Ishikawa (cell line): ENCODE measurements around the gene ZNF860.

Experiments used
- CEBPB ChIP-seq: IDR thresholded peaks from 2 replicates; pipeline ENCODE4 v1.6.1; 2012
- CREB1 ChIP-seq: IDR thresholded peaks from 2 replicates; pipeline ENCODE4 v1.6.1; 2012; ENCODE audit warnings: low read depth
- EGR1 ChIP-seq: IDR thresholded peaks from 2 replicates; pipeline ENCODE4 v1.6.1; 2012
- EP300 ChIP-seq: IDR thresholded peaks from 2 replicates; pipeline ENCODE4 v1.6.1; 2012; ENCODE audit warnings: borderline replicate concordance
- FOXM1 ChIP-seq: IDR thresholded peaks from 2 replicates; pipeline ENCODE4 v1.6.1; 2012; ENCODE audit warnings: low read depth, borderline replicate concordance
- NFIC ChIP-seq: IDR thresholded peaks from 2 replicates; pipeline ENCODE4 v1.6.1; 2012
- RAD21 ChIP-seq: IDR thresholded peaks from 2 replicates; pipeline ENCODE4 v1.6.1; 2012; ENCODE audit warnings: low read depth
- TAF1 ChIP-seq: IDR thresholded peaks from 2 replicates; pipeline ENCODE4 v1.6.1; 2012; ENCODE audit warnings: low read depth, mild to moderate bottlenecking
- TCF12 ChIP-seq: IDR thresholded peaks from 2 replicates; pipeline ENCODE4 v1.6.1; 2012; ENCODE audit warnings: low read depth
- TEAD4 ChIP-seq: IDR thresholded peaks from 2 replicates; pipeline ENCODE4 v1.6.1; 2012
- YY1 ChIP-seq: IDR thresholded peaks from 2 replicates; pipeline ENCODE4 v1.6.1; 2012; ENCODE audit warnings: low read depth
- ZBTB7A ChIP-seq: IDR thresholded peaks from 2 replicates; pipeline ENCODE4 v1.6.1; 2012; ENCODE audit warnings: low read depth
- TF ChIP-seq, protein P1 (sequence below): IDR thresholded peaks from 2 replicates; pipeline ENCODE4 v1.6.1; 2012; ENCODE audit warnings: low read depth, mild to moderate bottlenecking
- TF ChIP-seq, protein P2 (sequence below): IDR thresholded peaks from 2 replicates; pipeline ENCODE4 v1.6.1; 2012
- TF ChIP-seq, protein P3 (sequence below): IDR thresholded peaks from 2 replicates; pipeline ENCODE4 v1.6.1; 2012

ZNF860 gene

DNA sequence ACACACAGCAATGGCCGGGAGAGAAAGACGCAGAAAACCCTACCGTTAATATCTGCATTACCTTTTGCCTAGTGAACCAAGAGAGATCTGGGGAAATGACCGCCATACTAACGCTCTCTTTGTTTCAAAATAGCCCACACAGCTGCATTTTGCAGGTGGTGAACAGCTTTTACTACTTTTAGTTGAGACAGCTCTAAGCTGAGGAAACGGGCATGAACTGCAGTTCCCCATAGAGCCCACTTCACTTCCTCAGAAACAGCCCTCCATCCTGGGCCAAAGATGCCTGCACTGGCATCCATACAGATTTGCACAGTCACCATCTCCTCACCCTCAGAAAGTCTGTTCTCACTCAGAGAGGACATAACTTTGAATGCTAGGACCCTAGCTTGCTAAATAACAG, 45.0 kb downstream of the ZNF860 start:
- TF ChIP-seq RAD21 (no peak), CEBPB (no peak), NFIC (no peak), YY1 (no peak), FOXM1 (no peak), EP300 (no peak), CREB1 (no peak), ZBTB7A (no peak), TCF12 (no peak), TEAD4 (no peak), TAF1 (no peak)
- TF ChIP-seq, protein P1, sequence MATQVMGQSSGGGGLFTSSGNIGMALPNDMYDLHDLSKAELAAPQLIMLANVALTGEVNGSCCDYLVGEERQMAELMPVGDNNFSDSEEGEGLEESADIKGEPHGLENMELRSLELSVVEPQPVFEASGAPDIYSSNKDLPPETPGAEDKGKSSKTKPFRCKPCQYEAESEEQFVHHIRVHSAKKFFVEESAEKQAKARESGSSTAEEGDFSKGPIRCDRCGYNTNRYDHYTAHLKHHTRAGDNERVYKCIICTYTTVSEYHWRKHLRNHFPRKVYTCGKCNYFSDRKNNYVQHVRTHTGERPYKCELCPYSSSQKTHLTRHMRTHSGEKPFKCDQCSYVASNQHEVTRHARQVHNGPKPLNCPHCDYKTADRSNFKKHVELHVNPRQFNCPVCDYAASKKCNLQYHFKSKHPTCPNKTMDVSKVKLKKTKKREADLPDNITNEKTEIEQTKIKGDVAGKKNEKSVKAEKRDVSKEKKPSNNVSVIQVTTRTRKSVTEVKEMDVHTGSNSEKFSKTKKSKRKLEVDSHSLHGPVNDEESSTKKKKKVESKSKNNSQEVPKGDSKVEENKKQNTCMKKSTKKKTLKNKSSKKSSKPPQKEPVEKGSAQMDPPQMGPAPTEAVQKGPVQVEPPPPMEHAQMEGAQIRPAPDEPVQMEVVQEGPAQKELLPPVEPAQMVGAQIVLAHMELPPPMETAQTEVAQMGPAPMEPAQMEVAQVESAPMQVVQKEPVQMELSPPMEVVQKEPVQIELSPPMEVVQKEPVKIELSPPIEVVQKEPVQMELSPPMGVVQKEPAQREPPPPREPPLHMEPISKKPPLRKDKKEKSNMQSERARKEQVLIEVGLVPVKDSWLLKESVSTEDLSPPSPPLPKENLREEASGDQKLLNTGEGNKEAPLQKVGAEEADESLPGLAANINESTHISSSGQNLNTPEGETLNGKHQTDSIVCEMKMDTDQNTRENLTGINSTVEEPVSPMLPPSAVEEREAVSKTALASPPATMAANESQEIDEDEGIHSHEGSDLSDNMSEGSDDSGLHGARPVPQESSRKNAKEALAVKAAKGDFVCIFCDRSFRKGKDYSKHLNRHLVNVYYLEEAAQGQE: no peak
- TF ChIP-seq, protein P2, sequence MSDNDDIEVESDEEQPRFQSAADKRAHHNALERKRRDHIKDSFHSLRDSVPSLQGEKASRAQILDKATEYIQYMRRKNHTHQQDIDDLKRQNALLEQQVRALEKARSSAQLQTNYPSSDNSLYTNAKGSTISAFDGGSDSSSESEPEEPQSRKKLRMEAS: no peak

DNA sequence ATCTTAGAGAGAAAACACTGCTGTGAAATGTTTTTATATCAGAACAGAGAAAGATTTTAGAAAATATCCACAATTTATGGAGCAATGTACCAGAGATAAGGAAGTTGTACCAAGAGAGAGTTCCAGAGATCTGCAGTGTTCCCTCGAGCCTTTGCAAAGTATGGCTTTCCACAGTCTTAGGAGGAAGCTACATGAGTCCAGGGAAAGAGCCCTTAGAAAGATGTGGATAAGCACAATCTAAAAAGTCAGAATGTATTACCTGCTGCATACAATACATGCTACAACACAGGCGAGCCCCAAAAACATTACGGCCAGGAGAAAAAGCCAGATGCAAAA, 56.4 kb downstream of the ZNF860 start:
- TF ChIP-seq EGR1 (no peak), CREB1 (no peak), ZBTB7A (no peak), NFIC (no peak), YY1 (no peak), CEBPB (no peak)
- TF ChIP-seq, protein P2: no peak

DNA sequence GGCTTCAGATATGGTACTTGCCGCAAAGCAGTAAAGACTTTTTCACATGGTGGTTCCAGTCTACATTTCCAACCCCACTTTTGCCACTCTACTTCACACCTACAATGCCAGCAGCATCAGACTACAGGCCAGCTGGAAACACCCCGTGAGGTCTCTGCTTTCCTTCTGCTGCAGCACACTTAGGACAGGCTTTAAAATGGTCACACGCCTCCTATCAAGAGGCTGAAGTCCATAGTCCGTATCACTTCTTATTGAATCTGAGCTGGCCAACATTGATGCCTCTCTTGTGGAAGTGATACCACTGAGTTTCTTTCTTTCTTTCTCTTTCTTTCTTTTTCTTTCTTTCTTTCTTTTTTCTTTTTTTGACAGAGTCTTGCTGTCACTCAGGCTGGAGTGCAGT, 59.8 kb downstream of the ZNF860 start:
- TF ChIP-seq YY1 (no peak), ZBTB7A (no peak), EGR1 (no peak), FOXM1 (no peak), NFIC (no peak), TAF1 (no peak), TEAD4 (no peak), CREB1 (no peak), RAD21 (no peak), EP300 (no peak), TCF12 (no peak), CEBPB (no peak)
- TF ChIP-seq, protein P3, sequence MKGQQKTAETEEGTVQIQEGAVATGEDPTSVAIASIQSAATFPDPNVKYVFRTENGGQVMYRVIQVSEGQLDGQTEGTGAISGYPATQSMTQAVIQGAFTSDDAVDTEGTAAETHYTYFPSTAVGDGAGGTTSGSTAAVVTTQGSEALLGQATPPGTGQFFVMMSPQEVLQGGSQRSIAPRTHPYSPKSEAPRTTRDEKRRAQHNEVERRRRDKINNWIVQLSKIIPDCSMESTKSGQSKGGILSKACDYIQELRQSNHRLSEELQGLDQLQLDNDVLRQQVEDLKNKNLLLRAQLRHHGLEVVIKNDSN: no peak
- TF ChIP-seq, protein P1: no peak
- TF ChIP-seq, protein P2: no peak
